Measurements from ENCODE around the gene SUFU.

The SUFU gene

DNA sequence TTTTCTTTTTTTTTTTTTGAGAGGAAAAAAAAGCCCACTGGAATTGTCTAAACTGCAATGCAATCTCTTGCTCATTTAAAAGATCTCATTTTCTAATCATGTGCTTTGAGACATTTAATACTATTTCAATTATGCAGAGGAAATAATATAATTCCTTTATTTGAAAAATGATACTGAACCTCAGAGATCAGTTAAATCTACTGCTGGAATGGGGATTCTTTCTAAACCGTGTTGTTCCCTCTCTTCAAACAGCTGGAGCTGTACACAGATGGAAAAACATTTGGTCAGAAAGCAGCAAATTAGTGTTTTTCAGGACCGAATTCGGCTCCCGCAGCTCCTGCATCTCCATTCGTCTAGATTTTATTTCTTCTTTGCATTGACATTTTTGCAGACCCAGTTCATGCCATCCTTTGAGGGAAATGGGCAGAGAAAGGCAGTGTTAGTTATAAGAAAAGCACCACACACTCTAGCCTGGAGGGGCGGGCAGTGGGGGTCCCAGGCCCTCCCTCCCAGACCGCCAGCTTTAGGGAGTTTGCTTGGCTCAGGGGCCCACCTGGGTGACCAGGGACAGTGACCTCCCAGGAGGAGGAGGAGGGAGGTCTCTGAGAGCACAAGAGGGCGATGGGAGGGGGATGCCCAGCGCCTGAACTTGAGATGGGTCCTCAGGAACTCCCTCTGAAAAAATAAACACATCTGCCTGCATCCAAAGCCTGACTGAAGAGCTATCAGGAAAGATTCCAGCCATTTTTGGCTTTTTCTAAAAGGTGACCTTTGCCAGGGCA, 173.0 kb downstream of the SUFU start:
- DNase-seq = no peak

DNA sequence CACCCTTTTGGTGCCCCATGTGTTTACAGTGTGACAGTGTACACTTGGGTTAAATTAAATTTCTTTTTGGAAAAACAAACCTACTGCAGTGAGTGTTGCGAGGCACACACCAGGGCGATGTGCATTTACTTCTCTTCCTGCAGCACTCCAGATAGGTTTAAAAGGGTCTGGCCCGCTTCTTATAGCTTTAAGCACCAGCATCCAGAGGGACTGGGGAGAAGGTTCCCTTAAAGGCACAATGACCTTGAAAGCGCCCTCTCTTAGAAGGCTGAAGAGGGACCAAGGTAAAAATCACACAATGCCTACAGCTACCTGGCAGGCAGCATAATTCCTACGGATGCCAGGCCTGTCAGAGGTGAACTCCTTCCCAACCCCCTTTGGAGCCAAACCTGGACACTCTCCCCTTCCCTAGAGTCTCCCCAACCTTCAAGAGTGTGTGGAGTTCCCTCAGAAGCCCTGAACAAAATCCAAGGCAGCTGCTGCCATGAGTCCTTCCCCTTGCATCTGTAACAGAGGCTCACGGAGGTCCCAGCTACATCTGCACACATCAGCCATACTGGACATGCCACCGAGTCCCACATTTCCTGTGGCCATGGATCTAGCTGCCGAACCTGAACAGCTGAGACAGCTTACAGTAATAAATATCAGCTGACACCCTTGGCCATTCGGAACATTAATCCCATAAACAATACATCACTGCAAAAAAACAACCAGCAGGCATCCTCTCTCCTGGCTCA, 173.7 kb downstream of the SUFU start:
- DNase-seq = no peak

DNA sequence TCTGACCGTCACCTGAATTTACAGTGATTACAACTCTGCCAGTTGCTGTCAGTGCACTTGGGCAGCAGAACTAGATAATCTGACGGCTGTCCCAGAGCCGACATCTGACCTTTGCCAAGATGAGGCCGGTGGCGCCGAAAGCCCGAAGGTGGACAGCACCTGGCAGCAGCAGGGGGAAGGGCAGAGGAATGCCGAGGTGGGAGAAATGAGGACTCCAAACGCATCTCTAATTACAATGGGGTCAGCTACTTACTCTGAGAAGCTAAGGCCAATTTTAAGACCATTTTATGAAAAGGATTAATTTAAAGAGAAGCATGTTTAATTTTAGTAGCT, 174.3 kb downstream of the SUFU start:
- DNase-seq = no peak

DNA sequence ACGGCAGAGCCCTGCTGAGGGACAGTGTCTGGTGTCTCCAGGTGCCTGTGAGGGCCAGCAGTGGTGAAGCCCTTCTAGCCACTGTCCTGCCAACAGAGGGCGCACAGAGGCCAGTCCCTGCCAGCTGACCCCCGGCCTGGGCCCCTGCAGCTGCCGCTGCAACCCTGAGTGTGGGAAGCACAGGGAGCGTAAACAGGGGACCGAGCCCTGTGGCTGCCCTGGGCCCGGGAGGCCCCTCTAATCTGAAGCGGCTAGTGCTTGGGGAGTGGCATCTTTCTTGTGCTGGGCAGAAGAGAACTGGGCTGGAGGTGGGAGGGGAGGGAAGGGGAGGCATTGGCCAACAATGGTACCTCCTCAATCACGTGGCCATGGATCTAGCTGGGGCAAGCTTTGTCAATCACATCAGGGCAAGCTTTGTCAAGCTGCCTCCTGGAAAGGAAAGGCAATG, 175.1 kb downstream of the SUFU start:
- peak; percentile 40 for DNase-seq

DNA sequence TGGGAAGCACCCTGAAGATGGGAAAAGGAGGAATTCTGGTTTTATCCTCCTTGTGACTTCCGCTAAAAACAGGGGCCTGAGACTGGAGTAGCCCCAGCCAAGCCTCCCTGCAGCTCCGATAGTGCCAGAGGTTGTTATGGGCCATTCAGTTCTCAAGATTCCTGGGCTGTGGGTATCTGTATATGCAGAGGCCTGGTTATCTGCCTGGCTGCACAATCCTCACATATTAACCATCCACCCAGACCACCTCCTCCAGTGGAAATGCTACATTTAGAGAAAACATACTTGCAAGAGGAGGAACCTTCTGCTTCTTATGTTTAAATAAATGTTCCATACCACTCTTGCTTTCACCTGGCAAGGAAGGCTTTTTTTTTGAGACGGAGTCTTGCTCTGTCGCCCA, 175.8 kb downstream of the SUFU start:
- DNase-seq = no peak

DNA sequence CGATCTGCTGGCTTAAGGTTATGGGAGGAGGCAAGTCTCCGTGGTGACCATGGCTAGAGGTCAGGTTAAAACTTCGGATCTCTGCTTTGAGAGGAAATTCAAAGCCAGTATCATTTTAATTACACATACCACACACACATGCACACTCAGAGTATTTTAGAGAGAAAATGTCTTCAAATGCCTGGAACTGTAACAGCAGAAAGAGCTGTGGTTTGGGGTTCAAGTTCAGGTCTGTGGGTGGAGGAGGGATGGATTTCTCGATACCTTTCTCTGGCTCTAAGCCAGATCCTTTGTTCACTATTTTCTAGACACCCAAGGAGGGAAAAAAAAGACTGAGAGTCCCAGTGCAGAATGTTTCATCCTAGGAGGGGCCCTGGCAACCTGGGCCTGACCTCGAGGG, 177.9 kb downstream of the SUFU start:
- no peak for DNase-seq

DNA sequence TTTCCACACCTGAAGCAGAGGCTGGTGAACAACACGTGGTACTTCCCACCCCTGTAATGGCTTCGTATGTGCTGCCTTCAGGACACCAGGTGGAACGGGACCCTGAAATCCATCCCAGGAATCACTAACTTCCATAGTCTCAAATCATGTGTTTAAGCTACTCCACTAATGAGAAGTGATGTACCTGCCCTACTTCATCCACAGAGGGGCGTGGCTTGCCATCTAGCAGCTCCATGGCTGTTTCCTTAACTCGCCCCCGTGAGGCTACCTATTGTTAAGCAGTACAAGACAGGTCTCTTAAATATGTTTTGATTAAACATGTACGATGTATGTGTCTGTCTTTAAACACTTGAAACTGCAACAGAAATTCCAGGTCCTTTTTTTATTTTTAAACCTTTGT, 178.6 kb downstream of the SUFU start:
- no peak for DNase-seq

DNA sequence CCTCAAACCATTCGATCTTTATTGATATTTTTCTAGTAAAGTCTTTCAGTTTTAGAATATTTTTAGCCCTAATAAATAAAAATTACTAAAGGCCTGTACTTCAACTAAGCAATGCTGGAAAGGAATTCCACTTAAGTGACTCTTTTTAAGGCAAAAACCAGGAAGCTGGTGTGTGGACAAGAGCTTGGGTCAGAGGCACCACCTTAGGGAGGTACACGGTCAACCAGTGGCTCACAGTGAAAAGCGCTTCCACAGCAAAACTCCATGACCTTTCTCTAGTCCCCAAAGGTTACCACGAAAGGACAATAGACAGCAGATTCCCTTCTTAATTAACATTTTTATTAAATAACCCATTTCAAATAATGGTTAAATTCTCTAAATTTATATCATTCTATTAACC, 179.2 kb downstream of the SUFU start:
- DNase-seq = no peak

All from NCI-H1092 (cell line).